Calu3 (cell line): Measurements from ENCODE around the gene FIZ1. TPM values are rescaled to one million over a fixed set of nuclear protein-coding genes. Genes with fewer than 3 reads are reported as not detected.

ENCODE experiments used
- Bru-seq: library from RNA; stranded (reverse); fragments of 400-500 nt; gene quantifications from one replicate; lab custom pipeline; 2021; lab: Mats Ljungman, UMichigan
- BruChase-seq, 2 experiments: library from RNA; stranded (reverse); fragments of 400-500 nt; gene quantifications; one replicate each; lab custom pipeline; 2021; lab: Mats Ljungman, UMichigan
- BruUV-seq: library from RNA; stranded (reverse); fragments of 400-500 nt; replicated peaks from 2 replicates; lab custom pipeline; 2021; lab: Mats Ljungman, UMichigan
- CTCF ChIA-PET: fragments of 300-600 bp; sonication (Branson Sonifier 250); formaldehyde crosslinking; loops from one replicate; lab custom pipeline; 2022; ENCODE audit warnings: antibody characterized with exemption; lab: Charles Lee
- DNase-seq: peaks from one replicate; pipeline ENCODE4 v3.0.0; 2022
- H3K27ac Mint-ChIP-seq: one replicate; pipeline ENCODE4 v1.8.0; 2022; ENCODE audit warnings: mixed read lengths; ENCODE audit not compliant: unreplicated experiment
- H3K27me3 Mint-ChIP-seq: one replicate; pipeline ENCODE4 v1.8.0; 2022; ENCODE audit warnings: mixed read lengths; ENCODE audit not compliant: unreplicated experiment
- H3K36me3 Mint-ChIP-seq: one replicate; pipeline ENCODE4 v1.8.0; 2022; ENCODE audit warnings: mild to moderate bottlenecking, moderate library complexity, mixed read lengths; ENCODE audit not compliant: insufficient read depth, unreplicated experiment
- H3K4me1 Mint-ChIP-seq: one replicate; pipeline ENCODE4 v1.8.0; 2022; ENCODE audit warnings: mild to moderate bottlenecking, low read depth, mixed read lengths; ENCODE audit not compliant: unreplicated experiment
- H3K4me3 Mint-ChIP-seq: one replicate; pipeline ENCODE4 v1.8.0; 2022; ENCODE audit warnings: mild to moderate bottlenecking, low read depth, moderate library complexity, mixed read lengths; ENCODE audit not compliant: unreplicated experiment
- H3K9me3 Mint-ChIP-seq: one replicate; pipeline ENCODE4 v1.8.0; 2022; ENCODE audit warnings: low read depth, mixed read lengths; ENCODE audit not compliant: unreplicated experiment
- intact Hi-C: fragments of 100-400 bp; cut with micrococcal nuclease; formaldehyde crosslinking; loops from one replicate; pipeline ENCODE4 v1.10.0; 2022; ENCODE audit not compliant: unreplicated experiment
- long read RNA-seq: library from polyadenylated mRNA; stranded (forward); transcript quantifications from one replicate; pipeline ENCODE4 v2.0.0, GENCODE V29; 2022
- total RNA-seq: library from RNA; stranded (reverse); gene quantifications from 2 replicates; pipeline ENCODE4 v1.2.3, GENCODE V29; 2022
- TF ChIP-seq, protein P1 (sequence below): fragments of 200-600 bp; IDR thresholded peaks from one replicate; pipeline ENCODE4 v1.8.0; 2022; ENCODE audit warnings: antibody characterized with exemption; ENCODE audit not compliant: unreplicated experiment

The FIZ1 gene, protein sequence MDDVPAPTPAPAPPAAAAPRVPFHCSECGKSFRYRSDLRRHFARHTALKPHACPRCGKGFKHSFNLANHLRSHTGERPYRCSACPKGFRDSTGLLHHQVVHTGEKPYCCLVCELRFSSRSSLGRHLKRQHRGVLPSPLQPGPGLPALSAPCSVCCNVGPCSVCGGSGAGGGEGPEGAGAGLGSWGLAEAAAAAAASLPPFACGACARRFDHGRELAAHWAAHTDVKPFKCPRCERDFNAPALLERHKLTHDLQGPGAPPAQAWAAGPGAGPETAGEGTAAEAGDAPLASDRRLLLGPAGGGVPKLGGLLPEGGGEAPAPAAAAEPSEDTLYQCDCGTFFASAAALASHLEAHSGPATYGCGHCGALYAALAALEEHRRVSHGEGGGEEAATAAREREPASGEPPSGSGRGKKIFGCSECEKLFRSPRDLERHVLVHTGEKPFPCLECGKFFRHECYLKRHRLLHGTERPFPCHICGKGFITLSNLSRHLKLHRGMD
- total RNA-seq (18.6 and 23.0 TPM in 2 replicates), Bru-seq, nascent RNA (percentile 67 among the genes with signal in this experiment), BruChase-seq, experiment 1, labeled RNA remaining after a 6-hour chase (percentile 69 among the genes with signal in this experiment), BruChase-seq, experiment 2, labeled RNA remaining after a 2-hour chase (percentile 75 among the genes with signal in this experiment)
- long read RNA-seq, full-length matches to known transcripts: 17 of 20 reads
- long read RNA-seq, partial matches to known transcripts: 0 of 20 reads
- long read RNA-seq, other reads (novel, unspliced or antisense): 3 of 20 reads

DNA sequence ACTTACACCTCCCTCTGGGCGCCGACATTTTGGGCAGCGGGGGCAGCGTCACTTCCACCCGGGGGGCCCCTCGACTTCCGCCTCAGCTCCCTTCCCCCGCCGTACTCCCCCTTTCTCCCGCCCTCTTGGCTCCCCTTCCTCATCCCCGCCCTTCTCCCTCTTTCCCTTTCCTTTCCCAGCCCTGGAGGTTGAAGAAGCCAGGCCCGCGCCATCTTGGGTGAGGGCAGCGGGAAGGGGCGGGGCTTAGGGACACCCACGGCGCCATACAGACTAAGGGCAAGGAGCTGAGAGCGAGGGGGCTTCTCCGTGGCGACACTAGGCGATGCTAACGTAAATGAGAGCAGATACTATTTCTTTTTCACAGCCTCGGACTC lies at the start of gene FIZ1:
Gene FIZ1, minus strand, starts transcription at position 50 of the 374 bp plus-strand sequence. CDS start 1,652 bp downstream, outside the sequence.
- CTCF ChIA-PET: interaction anchor here (0.6 to 1.6 kb wide), 18 partner anchors 12 to 1215 kb away, joined by 3 to 9 read pairs (median 3); partner anchors contain the start of gene ZNF579
- H3K4me1 Mint-ChIP-seq: peaks cover 19% of the 10 kb centered on the region
- TF ChIP-seq, protein P1, sequence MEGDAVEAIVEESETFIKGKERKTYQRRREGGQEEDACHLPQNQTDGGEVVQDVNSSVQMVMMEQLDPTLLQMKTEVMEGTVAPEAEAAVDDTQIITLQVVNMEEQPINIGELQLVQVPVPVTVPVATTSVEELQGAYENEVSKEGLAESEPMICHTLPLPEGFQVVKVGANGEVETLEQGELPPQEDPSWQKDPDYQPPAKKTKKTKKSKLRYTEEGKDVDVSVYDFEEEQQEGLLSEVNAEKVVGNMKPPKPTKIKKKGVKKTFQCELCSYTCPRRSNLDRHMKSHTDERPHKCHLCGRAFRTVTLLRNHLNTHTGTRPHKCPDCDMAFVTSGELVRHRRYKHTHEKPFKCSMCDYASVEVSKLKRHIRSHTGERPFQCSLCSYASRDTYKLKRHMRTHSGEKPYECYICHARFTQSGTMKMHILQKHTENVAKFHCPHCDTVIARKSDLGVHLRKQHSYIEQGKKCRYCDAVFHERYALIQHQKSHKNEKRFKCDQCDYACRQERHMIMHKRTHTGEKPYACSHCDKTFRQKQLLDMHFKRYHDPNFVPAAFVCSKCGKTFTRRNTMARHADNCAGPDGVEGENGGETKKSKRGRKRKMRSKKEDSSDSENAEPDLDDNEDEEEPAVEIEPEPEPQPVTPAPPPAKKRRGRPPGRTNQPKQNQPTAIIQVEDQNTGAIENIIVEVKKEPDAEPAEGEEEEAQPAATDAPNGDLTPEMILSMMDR: no peak
- no peaks in the 10 kb centered on the region for H3K27me3 Mint-ChIP-seq
- peaks cover 83% of the 10 kb centered on the region for H3K36me3 Mint-ChIP-seq
- peak within 1 kb of the TSS; percentile 87 for H3K4me3 Mint-ChIP-seq
- peak within 1 kb of the TSS; percentile 94 for H3K27ac Mint-ChIP-seq
- peak; percentile 99 for DNase-seq
- intact Hi-C loops: loop anchor here (2.0 to 5.0 kb wide), 2 partner anchors 52 to 83 kb away; partner anchors contain the start of gene SBK3
- H3K9me3 Mint-ChIP-seq: no peaks in the 10 kb centered on the region
- BruUV-seq: no TSS peak

DNA sequence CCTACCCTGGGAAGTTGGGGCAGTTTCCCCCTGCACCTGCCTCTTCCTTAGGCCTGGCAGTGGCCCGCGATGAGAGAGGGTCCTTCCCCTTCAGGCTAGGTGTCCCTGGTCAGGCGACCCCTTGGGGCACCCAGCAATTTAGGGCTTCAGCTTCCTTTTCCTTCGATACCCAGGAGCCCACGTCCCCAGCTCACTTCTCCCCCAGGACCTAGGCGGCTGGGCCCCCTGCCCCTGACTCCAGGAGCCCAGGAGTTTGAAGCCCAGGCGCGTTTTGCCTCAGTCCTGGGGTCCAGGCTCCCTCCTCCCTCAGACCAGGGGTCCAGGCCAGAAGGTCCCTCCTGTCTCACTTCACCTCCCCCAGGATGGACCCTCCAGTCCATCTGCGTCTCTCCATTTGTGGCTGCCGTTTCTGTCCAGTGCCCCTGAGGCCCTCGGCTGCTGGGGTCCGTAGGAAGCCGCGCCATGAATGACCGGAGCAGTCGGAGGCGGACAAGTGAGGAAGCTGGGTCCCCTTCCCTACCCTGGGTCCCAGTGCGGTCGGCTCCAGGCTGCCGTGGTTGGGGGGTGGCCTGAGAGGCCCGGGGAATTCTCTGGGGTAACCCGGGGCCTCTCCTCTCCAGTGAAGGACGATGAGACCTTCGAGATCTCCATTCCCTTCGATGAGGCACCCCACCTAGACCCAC lies 49.4 kb upstream of the FIZ1 start:
- Mint-ChIP-seq H3K9me3 (no peaks in the 10 kb centered on the region), H3K27me3 (no peaks in the 10 kb centered on the region), H3K27ac (peak overlapping the region; percentile 81), H3K36me3 (peaks cover 72% of the 10 kb centered on the region), H3K4me1 (peaks cover 10% of the 10 kb centered on the region), H3K4me3 (peak overlapping the region; percentile 87)
- no peak for DNase-seq
- TF ChIP-seq, protein P1: no peak
- intact Hi-C loops: no loop called here
- CTCF ChIA-PET: no interaction called here
- no TSS peak for BruUV-seq

DNA sequence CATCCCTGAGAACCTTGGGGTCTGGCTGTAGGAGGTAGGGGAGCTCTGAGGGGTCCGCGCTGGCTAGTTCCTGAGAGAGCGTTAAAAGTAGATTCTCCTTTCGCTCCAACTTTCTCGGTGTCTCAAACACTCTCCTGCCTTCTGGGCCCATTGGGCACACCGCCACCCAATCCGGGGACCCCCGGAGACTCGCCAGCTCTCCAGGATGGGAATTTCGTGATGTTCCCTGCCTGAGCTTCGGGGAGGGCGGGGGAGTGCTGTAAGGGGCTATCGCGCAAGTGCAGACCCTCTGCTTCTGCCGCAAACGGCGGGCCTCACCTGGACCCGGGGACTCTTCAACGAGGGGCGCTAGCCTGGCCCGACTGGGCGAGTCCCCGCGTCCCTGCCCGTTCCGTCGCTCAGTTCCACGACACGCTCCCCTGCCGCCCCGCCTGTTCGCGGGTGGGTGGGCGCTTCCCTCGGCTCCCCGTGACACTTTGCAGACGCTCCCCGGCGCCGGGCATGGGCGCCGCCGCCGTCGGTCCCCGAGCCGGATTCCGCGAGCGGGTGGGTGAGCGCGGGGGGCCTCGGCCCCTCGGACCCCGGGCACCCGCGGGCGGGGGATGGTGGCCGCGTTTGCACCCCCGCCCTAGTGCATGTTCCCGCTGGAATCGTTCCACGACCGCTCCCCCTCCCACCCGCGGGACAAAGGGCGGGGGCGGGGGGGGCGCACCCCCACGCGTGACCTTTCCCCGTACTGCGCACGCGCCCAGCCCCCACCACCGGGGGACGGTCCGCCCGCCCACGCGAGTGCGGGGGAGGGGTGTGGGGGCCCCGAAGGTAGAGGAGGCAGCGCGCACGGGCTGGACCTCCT lies 48.6 kb upstream of the FIZ1 start, which contains the start of gene CCDC106:
Gene CCDC106, plus strand, starts transcription at position 481 of the 853 bp plus-strand sequence. CDS start 835 bp downstream, outside the sequence.
- H3K36me3 Mint-ChIP-seq: peaks cover 72% of the 10 kb centered on the region
- CTCF ChIA-PET: interaction anchor here (0.6 to 1.2 kb wide), 4 partner anchors 9 to 58 kb away, joined by 3 to 5 read pairs (median 4); no protein-coding TSS in a partner anchor
- BruUV-seq: no TSS peak
- H3K4me3 Mint-ChIP-seq: peak within 1 kb of the TSS; percentile 87
- DNase-seq: peak; percentile 73
- H3K4me1 Mint-ChIP-seq: peaks cover 18% of the 10 kb centered on the region
- intact Hi-C loops: no loop called here
- H3K9me3 Mint-ChIP-seq: no peaks in the 10 kb centered on the region
- peak within 1 kb of the TSS; percentile 81 for H3K27ac Mint-ChIP-seq
- no peaks in the 10 kb centered on the region for H3K27me3 Mint-ChIP-seq
- TF ChIP-seq, protein P1: no peak
